Neural cell (in vitro differentiated cells): ENCODE measurements around the gene C1QTNF9B. TPM values are rescaled to one million over a fixed set of nuclear protein-coding genes. Genes with fewer than 3 reads are reported as not detected.

Experiments used
- H2AFZ ChIP-seq: fragments of 200-600, 300-800 bp; sonication (generic), shearing (Covaris generic); 2 replicates; pipeline ENCODE4 v1.6.0; 2014; ENCODE audit warnings: low read depth, mild to moderate bottlenecking, antibody characterized with exemption, low read length, moderate library complexity
- H3F3A ChIP-seq: fragments of 200-600 bp; shearing (Covaris generic); 2 replicates; pipeline ENCODE4 v1.6.1; 2016; ENCODE audit warnings: mild to moderate bottlenecking, moderate library complexity, mixed read lengths, antibody characterized with exemption, low read length; ENCODE audit not compliant: insufficient read depth, poor library complexity, severe bottlenecking
- H3K27ac ChIP-seq: fragments of 200-600, 300-800 bp; sonication (generic), shearing (Covaris generic); 2 replicates; pipeline ENCODE4 v1.5.1; 2014; ENCODE audit warnings: mild to moderate bottlenecking, low read length, moderate library complexity
- H3K27me3 ChIP-seq: fragments of 300-800, 200-600 bp; sonication (generic), shearing (Covaris generic); 2 replicates; pipeline ENCODE4 v1.6.0; 2014; ENCODE audit warnings: mild to moderate bottlenecking, low read depth, low read length, moderate library complexity; ENCODE audit not compliant: insufficient read depth
- H3K36me3 ChIP-seq: fragments of 300-800, 200-600 bp; sonication (generic), shearing (Covaris generic); 2 replicates; pipeline ENCODE4 v1.5.1; 2014; ENCODE audit warnings: mild to moderate bottlenecking, antibody characterized with exemption, low read length, moderate library complexity; ENCODE audit not compliant: insufficient read depth
- H3K4me2 ChIP-seq: fragments of 300-800, 200-600 bp; sonication (generic), shearing (Covaris generic); 2 replicates; pipeline ENCODE4 v1.6.0; 2014; ENCODE audit warnings: mild to moderate bottlenecking, low read length
- H3K4me3 ChIP-seq: fragments of 300-800, 200-600 bp; sonication (generic), shearing (Covaris generic); 2 replicates; pipeline ENCODE4 v1.5.1; 2014; ENCODE audit warnings: mild to moderate bottlenecking, low read length, moderate library complexity
- H3K79me2 ChIP-seq: fragments of 200-600 bp; shearing (Covaris generic); replicated peaks from 2 replicates; pipeline ENCODE4 v1.6.0; 2014; ENCODE audit warnings: mild to moderate bottlenecking, low read length, moderate library complexity; ENCODE audit not compliant: insufficient read depth
- H3K9ac ChIP-seq: fragments of 300-800, 200-600 bp; sonication (generic), shearing (Covaris generic); 2 replicates; pipeline ENCODE4 v1.6.1; 2016; ENCODE audit warnings: mild to moderate bottlenecking, low read length, mixed read lengths
- H3K9me2 ChIP-seq: fragments of 200-600 bp; shearing (Covaris generic); 2 replicates; pipeline ENCODE4 v1.6.1; 2016; ENCODE audit warnings: mild to moderate bottlenecking, low read length, mixed read lengths; ENCODE audit not compliant: insufficient read depth
- H3K9me3 ChIP-seq: fragments of 200-600, 300-800 bp; sonication (generic), shearing (Covaris generic); 2 replicates; pipeline ENCODE4 v1.6.1; 2016; ENCODE audit warnings: mild to moderate bottlenecking, mixed run types, low read length, moderate library complexity, mixed read lengths
- H4K20me1 ChIP-seq: fragments of 200-600 bp; shearing (Covaris generic); 2 replicates; pipeline ENCODE4 v1.6.1; 2016; ENCODE audit warnings: mild to moderate bottlenecking, mixed run types; ENCODE audit not compliant: insufficient read depth
- CTCF ChIP-seq: fragments of 450-650 bp; IDR thresholded peaks from 2 replicates; pipeline ENCODE4 v1.5.1; 2014; ENCODE audit warnings: antibody characterized with exemption, mild to moderate bottlenecking, moderate library complexity; ENCODE audit not compliant: poor library complexity, severe bottlenecking
- EP300 ChIP-seq: fragments of 450-650 bp; conservative IDR thresholded peaks from 2 replicates; pipeline ENCODE4 v1.6.1; 2014; ENCODE audit warnings: antibody characterized with exemption, mild to moderate bottlenecking, moderate library complexity; ENCODE audit not compliant: poor library complexity, severe bottlenecking
- EZH2 ChIP-seq: fragments of 200-600, 300-800 bp; shearing (Covaris generic), sonication (generic); IDR thresholded peaks from 2 replicates; pipeline ENCODE4 v1.6.1; 2014; ENCODE audit warnings: antibody characterized with exemption, low read length, borderline replicate concordance, mild to moderate bottlenecking; ENCODE audit not compliant: insufficient read depth, poor library complexity, severe bottlenecking
- MXI1 ChIP-seq: fragments of 450-650 bp; conservative IDR thresholded peaks from 2 replicates; pipeline ENCODE4 v1.6.1; 2014; ENCODE audit warnings: antibody characterized with exemption, mild to moderate bottlenecking; ENCODE audit not compliant: poor library complexity, severe bottlenecking
- POLR2AphosphoS5 ChIP-seq: IDR thresholded peaks from 2 replicates; pipeline ENCODE4 v1.6.1; 2012
- RAD21 ChIP-seq: fragments of 450-650 bp; conservative IDR thresholded peaks from 2 replicates; pipeline ENCODE4 v1.6.1; 2014; ENCODE audit warnings: antibody characterized with exemption, mild to moderate bottlenecking, moderate library complexity
- REST ChIP-seq: IDR thresholded peaks from 2 replicates; pipeline ENCODE4 v1.6.1; 2012; ENCODE audit warnings: borderline replicate concordance
- SMC3 ChIP-seq: fragments of 450-650 bp; conservative IDR thresholded peaks from 2 replicates; pipeline ENCODE4 v1.6.1; 2014; ENCODE audit warnings: antibody characterized with exemption, mild to moderate bottlenecking, moderate library complexity; ENCODE audit not compliant: poor library complexity
- TAF1 ChIP-seq: IDR thresholded peaks from 2 replicates; pipeline ENCODE4 v1.6.1; 2012; ENCODE audit warnings: low read depth
- polyA plus RNA-seq: library from polyadenylated mRNA; depleted of rRNA; stranded (reverse); fragments of >200 nt; gene quantifications from 2 replicates; pipeline ENCODE4 v1.2.3, GENCODE V29; 2014

The C1QTNF9B gene
- polyA plus RNA-seq, 1 donor from 2014 or later, result 1.5 TPM

GRCh38 chr13:23866420-23867026 lies 30.8 kb downstream of the C1QTNF9B start:
- H3K27ac ChIP-seq, result no peak overlapping the region
- H3K79me2 ChIP-seq, result no peaks in the 10 kb centered on the region
- H3K9me3 ChIP-seq, result no peaks in the 10 kb centered on the region
- H4K20me1 ChIP-seq, result no peaks in the 10 kb centered on the region
- H3K9ac ChIP-seq, result no peak overlapping the region
- H3K4me3 ChIP-seq, result no peak overlapping the region
- no peak overlapping the region for H3K4me2 ChIP-seq
- no peaks in the 10 kb centered on the region for H3K27me3 ChIP-seq
- no peaks in the 10 kb centered on the region for H3K9me2 ChIP-seq
- H3K36me3 ChIP-seq, result no peaks in the 10 kb centered on the region
- H3F3A ChIP-seq, result no peaks in the 10 kb centered on the region
- no peak overlapping the region for H2AFZ ChIP-seq
- TF ChIP-seq POLR2AphosphoS5, result no peak
- no peak for TF ChIP-seq MXI1
- no peak for TF ChIP-seq EZH2
- no peak for TF ChIP-seq SMC3
- TF ChIP-seq EP300, result no peak
- TF ChIP-seq RAD21, result no peak
- TF ChIP-seq CTCF, result no peak
- no peak for TF ChIP-seq TAF1
- TF ChIP-seq REST, result no peak

GRCh38 chr13:23865906-23866305 lies 31.4 kb downstream of the C1QTNF9B start:
- H3K4me2 ChIP-seq, result no peak overlapping the region
- no peak overlapping the region for H3K4me3 ChIP-seq
- H3K79me2 ChIP-seq, result no peaks in the 10 kb centered on the region
- no peaks in the 10 kb centered on the region for H3K36me3 ChIP-seq
- no peak overlapping the region for H3K9ac ChIP-seq
- H3K27ac ChIP-seq, result no peak overlapping the region
- no peaks in the 10 kb centered on the region for H4K20me1 ChIP-seq
- no peaks in the 10 kb centered on the region for H3K27me3 ChIP-seq
- H3F3A ChIP-seq, result no peaks in the 10 kb centered on the region
- no peak for TF ChIP-seq POLR2AphosphoS5
- no peak for TF ChIP-seq MXI1
- no peak for TF ChIP-seq EZH2
- TF ChIP-seq RAD21, result no peak
- no peak for TF ChIP-seq CTCF
- TF ChIP-seq SMC3, result no peak
- no peak for TF ChIP-seq REST
- TF ChIP-seq TAF1, result no peak
- no peaks in the 10 kb centered on the region for H3K9me3 ChIP-seq
- no peaks in the 10 kb centered on the region for H3K9me2 ChIP-seq
- no peak overlapping the region for H2AFZ ChIP-seq
